GM18511 (cell line): ENCODE data around the gene DUS1L.
"Not testable (repeated sequence)": the region's sequence is repeated elsewhere in the genome, so short reads cannot be mapped to it uniquely, and the experiment has no call there.

ENCODE experiments used
- ATAC-seq: cut with Tn5 transposase; IDR thresholded peaks from one replicate; pipeline ENCODE4 v1.9.1; 2021; ENCODE audit warnings: mild to moderate bottlenecking, moderate library complexity; ENCODE audit not compliant: unreplicated experiment

Gene DUS1L

GRCh38 chr17:82045936-82046484, 19.6 kb downstream of the DUS1L start:
- no peak for ATAC-seq

GRCh38 chr17:82043507-82043906, 22.1 kb downstream of the DUS1L start:
- no peak for ATAC-seq

- no peak for ATAC-seq
Measured at GRCh38 chr17:82042649-82043048, 23.0 kb downstream of the DUS1L start.

- no peak for ATAC-seq
Measured at GRCh38 chr17:82041144-82041814, 24.3 kb downstream of the DUS1L start.

DNA sequence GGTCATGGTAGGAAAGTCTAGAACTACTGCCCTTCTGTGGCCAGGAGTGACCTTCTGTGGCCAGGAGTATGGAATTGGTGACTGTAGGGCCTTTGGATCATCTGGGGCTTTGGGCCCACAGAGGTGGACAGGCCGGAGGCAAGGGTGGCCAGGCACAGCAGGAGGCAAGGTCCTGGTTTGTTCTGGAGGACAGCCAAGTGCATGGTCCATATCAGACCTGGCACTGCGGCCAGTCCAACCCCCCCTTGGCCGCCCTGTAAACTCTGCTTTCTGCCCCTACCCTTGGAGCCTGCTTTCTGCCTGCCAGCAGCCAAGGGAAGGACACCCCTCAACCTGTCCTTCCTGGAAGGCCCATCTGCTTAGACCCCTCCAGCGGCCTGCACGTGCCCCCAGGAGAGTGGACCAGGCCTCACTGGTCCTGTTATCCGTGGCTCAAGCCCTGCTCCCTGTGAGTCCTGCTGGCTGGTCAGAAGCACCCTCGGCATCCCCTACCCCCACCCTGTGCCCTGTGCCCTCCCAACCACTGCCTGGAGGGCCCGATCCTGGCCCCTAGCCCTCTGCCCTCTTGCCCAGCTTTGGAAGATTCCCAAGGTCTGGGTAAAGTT, 25.8 kb downstream of the DUS1L start:
- no peak for ATAC-seq

DNA sequence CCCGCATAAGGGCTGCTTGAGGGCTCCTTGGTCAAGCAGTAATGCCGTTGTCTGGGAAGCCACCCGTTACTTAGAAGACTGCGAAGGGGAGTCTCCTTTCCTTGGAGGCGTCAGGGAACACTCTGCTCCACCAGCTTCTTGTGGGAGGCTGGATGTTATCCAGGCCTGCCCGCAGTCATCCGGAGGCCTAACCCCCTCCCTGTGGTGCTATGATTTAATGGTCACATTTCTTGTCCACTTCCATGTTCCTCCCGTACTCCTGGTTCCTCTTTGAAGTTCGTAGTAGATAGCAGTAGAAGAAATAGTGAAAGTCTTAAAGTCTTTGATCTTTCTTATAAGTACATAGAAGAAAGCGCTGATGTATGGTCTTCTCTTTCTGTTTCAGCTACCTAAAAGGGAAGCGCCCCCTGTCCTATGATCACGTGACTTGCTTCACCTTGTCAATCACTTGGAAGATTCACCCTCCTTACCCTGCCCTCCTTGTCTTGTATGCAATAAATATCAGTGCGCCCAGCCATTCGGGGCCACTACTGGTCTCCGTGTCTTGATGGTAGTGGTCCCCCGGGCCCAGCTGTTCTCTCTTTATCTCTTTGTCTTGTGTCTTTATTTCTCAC, 26.7 kb downstream of the DUS1L start:
- not testable (repeated sequence) for ATAC-seq

- no peak for ATAC-seq
Measured at GRCh38 chr17:82037889-82038195, 27.8 kb downstream of the DUS1L start.

GRCh38 chr17:82037092-82037888, 28.3 kb downstream of the DUS1L start, which contains the start of gene DCXR:
Gene DCXR (minus strand): TSS chr17:82037697. CDS start chr17:82037682, 15 bp downstream.
- peak; percentile 92 for ATAC-seq

DNA sequence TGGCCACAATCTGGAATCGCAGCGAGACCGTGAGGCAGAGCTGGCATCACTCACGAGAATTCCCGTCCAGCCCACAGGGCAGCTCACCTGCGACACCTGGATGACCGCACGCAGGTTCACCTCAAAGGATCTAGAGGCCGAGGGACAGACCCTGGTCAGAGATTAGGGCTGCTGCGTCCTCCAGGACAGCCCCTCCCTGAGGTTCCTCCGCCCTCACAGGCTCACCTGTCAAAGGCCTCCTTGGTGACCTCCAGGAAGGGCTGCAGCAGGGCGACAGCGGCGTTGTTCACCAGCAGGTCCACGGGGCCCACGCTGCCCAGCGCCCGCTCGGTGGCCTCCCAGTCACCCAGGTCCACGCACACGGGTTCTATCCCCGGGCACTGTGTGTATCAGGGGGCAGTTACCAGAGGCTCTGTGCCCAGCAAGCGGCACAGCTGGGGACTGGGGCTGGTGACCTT, 28.9 kb downstream of the DUS1L start:
- no peak for ATAC-seq

- no peak for ATAC-seq
Measured at GRCh38 chr17:82035956-82036633, 29.5 kb downstream of the DUS1L start.

DNA sequence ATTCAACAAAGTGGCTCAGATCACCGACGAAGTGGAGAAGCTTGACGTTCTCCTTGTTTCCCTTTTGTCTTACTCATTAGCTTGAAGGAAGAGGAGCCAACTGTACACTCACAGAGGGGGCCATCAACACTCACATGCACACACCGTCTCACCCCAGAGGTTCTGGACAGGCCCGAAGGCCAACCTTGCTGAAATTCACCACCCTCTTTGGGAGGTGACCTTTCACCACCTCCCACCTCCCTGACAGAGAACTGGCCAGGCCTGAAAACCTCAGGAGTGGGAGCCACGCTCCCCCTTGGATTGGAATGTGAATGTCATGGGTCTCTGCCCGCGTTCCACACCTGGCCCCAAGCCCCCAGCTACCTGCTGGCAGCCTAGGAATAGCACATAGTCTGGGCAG, 30.1 kb downstream of the DUS1L start:
- no peak for ATAC-seq

GRCh38 chr17:82034371-82035011, 31.1 kb downstream of the DUS1L start:
- ATAC-seq = no peak

GRCh38 chr17:82033359-82034085, 32.1 kb downstream of the DUS1L start:
- no peak for ATAC-seq

DNA sequence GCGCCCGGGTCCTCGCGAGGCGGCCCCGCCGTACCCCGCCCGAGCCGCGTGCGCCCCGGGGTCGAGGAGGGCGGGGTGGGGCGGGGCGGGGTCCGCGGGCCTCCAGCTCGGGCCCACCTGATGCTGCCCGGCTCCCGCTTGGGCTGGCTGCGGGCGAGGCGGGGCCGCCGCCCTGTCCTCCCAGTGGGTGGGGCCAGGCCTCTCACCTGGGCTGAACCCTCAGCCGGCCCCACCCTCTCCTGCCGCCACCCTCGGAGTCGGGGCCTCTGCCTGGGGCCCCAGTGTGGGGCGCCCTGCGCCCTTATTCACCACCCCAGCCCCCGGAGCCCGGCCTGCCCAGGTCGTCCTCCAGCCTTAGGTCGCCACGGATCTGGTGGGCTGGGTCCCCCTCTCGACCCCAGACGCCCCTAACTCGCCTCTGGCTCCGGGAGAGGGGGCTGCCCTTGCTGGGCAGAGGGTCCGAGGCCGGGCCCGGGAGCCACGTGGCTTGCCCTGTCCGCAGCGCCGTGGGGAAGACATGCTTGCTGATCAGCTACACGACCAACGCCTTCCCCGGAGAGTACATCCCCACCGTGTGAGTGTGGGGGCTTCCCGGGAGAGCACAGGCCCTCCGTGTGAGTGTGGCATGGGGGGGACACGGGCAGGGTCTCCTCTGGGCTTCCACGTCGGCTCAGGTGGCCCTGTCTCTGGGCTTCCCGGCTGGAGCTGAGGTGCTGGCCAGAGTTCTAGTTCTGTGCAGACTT, 33.5 kb downstream of the DUS1L start:
- ATAC-seq = no peak

GRCh38 chr17:82031303-82031884, 34.2 kb downstream of the DUS1L start, which contains the start of gene RAC3:
Gene RAC3 (plus strand): TSS chr17:82031678. CDS start chr17:82031762, 84 bp downstream.
- ATAC-seq = no peak

DNA sequence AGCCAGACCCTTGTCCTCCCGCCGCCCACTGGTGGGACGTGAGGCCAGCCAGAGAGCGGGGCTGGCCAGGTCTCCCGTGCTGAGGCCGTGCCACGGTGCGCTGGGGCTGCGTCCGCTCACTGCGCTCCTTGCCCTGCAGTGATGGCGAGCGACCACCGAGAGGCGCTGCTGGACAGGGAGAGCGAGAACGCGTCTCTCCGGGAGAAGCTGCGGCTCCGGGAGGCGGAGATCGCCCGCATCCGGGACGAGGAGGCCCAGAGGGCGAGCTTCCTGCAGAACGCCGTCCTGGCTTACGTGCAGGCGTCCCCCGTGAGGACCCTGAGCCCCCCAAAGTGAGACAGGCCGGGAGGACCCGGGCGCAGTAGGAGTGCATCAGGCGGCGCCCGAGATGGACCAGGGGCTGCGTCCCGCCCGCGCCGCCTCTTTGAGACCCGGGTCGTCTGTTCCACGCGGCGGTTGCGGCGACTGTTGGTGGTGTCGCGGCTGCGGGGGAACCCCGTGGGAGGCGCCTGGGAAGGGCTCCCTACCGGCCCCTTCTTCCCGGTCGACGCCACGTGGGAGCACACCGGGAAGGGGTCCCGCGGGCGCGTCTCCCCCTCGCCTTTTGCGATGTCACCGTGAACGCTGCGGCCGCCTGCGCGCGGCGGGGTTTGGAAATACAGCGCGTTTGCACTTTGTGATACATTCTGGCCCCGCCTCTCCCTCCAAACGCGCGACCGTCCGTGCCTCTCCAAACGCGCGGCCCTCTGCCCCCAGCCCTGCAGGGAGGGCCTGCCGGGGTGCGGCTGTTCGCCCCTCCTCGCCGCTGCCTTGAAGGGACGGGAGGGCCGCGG, 34.9 kb downstream of the DUS1L start:
- no peak for ATAC-seq

DNA sequence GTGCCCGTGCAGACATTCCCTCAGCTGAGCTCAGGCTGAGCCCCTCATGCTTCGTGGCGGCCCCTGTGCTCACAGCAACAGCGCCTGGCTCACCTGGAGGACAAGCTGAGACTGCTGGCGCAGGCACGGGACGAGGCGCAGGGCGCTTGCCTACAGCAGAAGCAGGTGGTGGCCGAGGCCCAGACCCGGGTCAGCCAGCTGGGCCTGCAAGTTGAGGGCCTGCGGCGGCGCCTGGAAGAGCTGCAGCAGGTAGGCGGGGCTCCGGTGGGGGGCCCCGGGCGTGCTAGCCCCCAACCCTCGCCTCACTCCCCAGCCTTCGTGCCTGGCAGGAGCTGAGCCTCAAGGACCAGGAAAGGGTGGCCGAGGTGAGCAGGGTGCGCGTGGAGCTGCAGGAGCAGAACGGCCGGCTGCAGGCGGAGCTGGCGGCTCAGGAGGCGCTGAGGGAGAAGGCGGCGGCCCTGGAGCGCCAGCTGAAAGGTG, 35.6 kb downstream of the DUS1L start:
- no peak for ATAC-seq
